Right ventricle myocardium inferior (tissue), 1 donor: ENCODE data around the gene CCDC74A. TPM values are rescaled to one million over a fixed set of nuclear protein-coding genes. Genes with fewer than 3 reads are reported as not detected.

Source experiments
- microRNA-seq: library from miRNA; unstranded; fragments of <30 nt; microRNA quantifications from one replicate; pipeline ENCODE4 v1.2.0, GENCODE V29; 2020
- total RNA-seq: library from RNA; stranded (reverse); fragmentation: NEBNext Ultra II Directional; extraction: Animal tissue kit (Norgen Biotek cat#: 25700); gene quantifications from one replicate; pipeline ENCODE4 v1.2.1, GENCODE V29; 2021
- donor health status: DM: no; HTN: yes; CAD: no; lungs with severe emphysema.

The CCDC74A gene
- total RNA-seq, 1 donor from 2014 or later: 0.65 TPM

Small RNAs within 50 kb of the gene (microRNA-seq; reads per million reads assigned to microRNA genes)
- not detected for gene MIR4784

Other genes starting within 250 kb of the CCDC74A start
- not detected for gene RAB6D, start 163.7 kb upstream of the CCDC74A start, total RNA-seq
- gene TUBA3D, start 51.8 kb upstream of the CCDC74A start, total RNA-seq: 138 TPM
- 401 TPM for gene MZT2A, start 35.5 kb upstream of the CCDC74A start, total RNA-seq